ENCODE results near the gene ANK2.
A peak's percentile ranks its signal among the peaks of the same experiment; 100 is the strongest.

Gene ANK2

DNA sequence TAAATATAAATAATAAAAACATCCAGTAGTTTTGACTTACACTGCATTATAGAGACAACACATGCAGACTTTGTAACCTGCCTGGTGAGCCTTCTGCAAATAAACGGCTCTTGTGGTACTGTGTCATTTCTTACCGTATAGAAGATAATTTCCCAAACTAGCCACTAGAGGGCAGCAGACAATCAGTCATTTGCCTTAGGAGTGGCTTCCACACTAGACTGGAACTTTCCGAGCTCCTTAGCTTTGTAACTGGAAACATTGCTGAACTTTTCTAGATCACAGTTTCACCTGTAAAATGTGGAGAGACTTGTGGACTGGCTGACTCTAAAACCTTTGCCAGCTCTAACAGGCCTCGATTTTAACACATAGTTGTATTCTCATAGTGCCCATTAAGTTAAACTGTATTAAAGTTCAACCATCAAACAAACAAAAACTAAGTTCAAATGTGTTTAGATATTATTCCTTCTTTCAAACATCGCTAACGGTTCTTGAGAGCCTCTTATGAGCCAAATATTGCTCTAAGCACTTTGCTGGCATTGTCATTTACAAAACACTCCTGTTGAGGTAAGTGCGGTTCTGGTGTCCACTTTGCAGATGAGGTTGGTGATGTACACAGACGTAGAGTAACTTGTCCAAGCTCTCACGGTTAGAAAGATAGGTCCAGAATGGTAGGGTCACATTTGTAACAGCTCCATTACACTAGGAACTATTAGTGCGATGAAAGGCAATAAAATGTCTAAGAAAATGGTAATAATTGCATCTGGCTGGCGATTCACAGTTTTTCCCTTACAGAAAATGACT, 345.5 kb downstream of the ANK2 start:
- DNase-seq (ENCODE audit: low read depth, low spot score), result peak; percentile 92

DNA sequence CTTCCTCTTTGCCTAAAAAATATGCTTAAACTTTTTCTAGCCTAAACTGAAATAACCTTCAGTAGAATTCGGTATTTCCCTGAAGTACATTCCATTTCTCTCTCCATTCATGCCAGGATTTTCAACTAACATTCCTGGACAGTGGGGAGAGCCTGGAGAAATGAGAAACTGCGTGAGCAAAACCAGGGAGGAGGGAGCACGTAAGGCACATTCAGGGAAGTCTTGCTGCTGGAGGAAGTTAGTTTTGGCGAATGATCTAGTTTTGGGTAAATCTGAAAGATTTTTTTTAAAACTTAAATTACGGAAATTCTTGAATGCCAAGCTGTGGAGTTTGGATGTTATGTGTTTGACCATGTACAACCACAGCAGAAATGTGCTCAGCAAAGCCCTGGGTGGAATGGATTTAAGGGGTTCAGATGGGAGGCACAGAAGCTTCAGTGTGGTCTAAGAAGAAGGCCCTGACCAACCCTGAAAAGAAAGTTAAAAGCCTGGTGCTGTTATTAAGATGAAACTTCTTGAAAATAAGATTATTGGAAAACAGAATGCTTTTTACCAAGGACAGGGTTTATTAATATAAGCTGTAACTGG, 347.8 kb downstream of the ANK2 start:
- peak; percentile 80 for DNase-seq (ENCODE audit: low read depth, low spot score)

DNA sequence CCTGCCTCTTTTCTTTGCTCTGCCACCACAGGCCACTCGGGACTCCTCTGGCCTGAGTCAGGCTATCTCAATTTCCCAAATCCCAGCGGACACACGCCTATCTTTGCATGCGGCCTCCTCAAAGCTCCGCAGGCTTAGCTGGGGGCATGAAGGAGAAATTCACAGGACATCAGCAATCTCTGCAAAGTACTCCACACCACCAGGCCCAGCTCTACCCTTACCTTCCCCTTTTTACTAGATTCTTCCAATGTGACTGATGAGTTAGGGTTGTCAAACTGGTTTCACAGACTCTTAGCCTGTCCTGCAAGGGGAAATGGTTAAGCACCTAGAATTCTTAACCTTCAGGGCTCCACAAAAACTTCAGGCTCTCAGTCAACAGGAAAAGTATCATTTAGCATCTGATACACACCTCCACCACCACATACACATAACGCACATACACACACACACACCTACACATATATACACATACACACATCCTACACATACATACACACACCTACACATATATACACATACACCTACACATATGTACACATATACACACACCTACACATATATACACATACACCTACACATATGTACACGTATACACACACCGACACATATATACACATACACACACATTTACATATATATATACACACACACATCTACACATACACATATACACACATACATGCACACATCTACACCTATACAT, 349.1 kb downstream of the ANK2 start:
- no peak for DNase-seq (ENCODE audit: low read depth, low spot score)

DNA sequence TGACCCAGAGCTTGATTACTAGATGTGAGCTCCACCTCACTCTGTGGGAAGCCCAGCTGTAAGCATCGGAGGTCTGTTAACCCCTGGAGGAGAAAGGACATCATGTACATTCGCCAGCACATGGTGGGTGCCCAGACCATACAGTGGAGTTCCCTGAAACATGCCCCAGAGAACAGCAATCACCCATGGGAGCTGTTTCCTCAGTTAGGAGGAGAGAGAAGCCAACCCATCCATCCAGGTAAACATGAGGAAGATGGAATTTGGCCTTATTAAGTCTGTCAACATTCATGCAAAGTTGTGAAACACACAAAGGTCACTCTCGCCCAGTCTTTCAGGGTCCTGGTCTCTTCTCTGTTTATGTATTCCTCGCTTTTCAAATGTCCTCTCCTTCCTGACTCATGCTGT, 354.7 kb downstream of the ANK2 start:
- no peak for DNase-seq (ENCODE audit: low read depth, low spot score)

DNA sequence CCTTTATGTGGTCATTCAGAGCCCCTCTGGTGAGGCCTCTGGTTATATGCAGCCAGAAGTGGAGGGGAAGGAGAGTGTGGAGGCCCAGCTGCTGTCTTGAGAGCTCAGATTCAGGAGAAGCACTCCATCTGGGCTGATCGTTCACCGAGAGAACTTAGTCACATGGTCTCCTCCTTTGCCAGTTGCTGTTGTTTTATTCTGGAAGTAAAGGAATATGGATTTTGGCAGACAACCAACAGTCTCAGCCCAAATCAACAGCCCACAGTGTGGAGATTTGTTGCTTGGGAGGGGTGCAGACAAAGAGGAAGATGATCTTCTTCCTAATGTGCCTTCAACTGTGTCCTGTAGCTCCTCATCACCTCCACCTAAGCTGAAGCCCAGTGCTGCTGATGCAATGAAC, 355.4 kb downstream of the ANK2 start:
- DNase-seq (ENCODE audit: low read depth, low spot score), result no peak

DNA sequence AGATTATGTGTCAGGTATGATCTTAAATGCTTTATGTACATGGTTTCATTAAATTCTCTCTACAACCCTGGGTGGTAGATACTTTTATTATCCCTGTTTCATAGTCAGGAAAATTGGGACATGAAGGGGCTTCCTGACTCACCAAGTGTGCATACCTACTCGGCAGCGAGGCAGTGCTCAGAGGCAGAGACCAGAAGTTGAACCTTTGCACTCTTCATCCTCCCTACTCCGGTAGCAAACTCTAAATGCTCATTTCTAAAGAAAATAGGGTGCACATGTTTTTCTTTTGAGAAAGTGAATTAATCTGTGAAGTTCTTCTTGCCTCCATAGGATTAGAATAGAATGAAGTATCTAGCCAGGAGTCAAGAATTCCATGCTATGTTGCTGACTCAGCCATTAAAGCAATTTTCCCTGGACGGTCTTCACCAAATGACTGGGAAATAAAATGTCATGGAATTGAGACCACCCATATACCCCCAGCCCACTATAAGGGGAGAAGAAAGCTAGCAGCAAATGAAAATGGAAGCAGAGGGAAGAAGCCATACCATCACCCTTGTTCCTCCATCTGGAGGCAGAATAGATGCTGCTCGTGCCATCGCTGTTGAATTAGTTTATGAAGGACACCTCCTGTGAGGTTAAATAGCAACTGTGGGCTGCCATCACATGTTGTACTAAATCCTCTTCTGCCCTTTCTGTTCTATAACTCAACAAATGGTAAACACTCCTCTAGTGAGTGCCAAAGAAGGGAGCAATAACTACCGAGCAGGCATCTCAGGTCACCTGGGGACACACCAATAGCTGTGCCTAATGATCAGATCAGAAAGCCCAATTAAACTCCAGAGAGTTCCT, 356.6 kb downstream of the ANK2 start:
- DNase-seq (ENCODE audit: low read depth, low spot score), result no peak

DNA sequence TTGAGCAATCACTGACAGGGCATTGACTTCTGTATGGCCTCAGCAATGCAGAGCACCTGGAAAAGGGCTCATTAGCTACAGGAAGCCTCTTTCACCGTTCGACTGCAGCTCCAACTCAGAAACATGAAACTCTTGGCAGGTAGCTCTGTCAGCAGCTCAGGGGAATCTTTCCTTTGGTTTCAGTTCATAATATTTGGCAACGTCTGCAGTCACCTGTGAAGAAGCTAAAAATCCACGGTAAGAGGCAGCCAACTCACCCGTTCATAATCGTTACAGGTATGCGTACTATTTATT, 357.2 kb downstream of the ANK2 start:
- DNase-seq (ENCODE audit: low read depth, low spot score), result no peak

DNA sequence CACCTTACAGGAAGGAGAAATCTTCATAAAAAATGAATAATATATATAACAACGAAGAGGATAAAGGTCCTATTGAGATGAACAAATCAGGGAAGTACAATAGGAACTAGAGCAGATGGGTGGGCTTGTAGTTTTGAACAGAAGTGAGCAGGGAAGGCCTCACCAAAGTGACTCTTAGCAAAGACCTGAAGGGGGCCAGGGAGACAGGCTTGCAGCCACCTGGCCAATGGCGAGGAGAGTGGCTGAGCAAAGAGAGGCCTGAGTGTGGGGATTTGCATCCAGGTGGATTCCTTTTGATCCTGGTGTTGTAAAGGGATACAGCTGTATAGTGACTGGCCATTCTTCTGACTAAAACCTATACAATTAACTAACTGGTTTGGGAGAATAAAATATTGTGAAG, 358.0 kb downstream of the ANK2 start:
- no peak for DNase-seq (ENCODE audit: low read depth, low spot score)

DNA sequence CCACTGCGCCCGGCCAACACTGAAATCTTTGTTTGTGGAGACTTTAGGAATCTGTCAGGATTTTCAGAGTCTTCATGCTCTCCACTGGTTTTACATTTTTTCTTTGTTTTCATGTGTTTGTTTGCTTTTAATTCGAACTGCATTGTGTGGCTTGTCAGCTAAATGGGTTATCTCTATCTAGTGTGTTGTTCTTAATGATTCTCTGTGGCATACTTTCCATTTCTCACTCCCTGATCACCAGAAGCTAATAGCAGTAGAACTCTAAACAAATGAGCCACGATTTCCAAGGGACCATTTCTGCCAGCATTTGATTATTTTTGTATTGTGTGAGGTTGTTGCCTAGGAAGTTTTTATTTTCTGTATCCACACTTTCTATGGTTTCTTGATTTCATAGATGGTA, 359.7 kb downstream of the ANK2 start:
- peak; percentile 43 for DNase-seq (ENCODE audit: low read depth, low spot score)

DNA sequence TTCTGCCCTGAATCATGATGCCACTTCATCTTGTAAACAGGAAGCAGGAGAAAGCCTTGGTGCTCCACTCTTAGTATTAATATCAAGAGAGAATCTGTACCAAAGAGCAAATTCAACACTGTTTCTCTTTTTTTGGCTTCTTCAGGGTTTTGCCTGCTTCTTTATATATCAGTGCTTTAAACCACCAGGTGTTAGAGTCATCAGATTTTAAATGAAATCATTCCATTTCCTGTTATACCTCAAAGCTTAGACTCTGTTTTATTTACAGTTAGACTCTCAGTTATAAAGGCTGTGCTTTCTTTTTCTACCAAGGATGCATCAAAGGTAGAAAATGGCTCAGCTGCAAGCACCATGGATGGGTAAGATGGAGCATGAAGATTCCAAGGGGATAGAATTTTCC, 361.2 kb downstream of the ANK2 start:
- no peak for DNase-seq (ENCODE audit: low read depth, low spot score)

DNA sequence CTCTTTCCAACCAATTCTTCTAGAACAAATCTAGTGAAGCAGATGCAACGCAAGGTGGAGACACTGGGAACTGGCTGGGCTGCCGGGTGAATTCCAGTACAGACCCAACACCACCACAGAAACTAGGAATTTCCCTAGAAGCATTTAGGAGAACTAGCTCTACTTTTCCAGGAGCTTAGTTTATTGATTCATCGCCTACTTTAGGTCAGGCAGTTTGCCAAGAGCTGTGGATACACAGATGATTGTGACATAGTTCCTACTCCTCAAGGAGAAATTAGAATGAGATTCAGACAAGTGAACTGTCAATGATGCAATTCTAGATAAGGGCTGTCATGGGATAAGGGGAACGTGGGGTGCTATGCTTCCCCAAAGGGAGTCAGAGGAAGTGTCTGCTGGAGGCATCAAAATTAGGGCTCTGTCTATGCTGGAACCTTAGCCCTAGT, 362.1 kb downstream of the ANK2 start:
- DNase-seq (ENCODE audit: low read depth, low spot score), result peak; percentile 85

DNA sequence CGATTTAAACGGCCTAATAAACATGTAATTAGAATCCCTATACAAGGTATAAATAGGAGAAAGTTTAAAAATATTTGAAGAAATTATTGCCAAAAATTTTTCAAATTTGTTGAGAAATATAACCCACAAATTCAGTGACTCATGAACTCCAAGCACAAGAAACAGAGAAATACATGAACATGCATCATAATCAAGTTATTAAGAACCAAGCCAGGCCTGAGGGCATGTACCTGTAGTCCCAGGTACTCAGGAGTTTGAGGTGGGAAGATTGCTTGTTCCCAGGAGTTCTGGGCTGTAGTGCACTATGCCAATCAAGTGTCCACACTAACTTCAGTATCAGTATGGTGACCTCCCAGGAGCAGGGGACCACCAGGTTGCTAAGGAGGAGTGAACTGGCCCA, 370.2 kb downstream of the ANK2 start:
- DNase-seq (ENCODE audit: low read depth, low spot score), result no peak

DNA sequence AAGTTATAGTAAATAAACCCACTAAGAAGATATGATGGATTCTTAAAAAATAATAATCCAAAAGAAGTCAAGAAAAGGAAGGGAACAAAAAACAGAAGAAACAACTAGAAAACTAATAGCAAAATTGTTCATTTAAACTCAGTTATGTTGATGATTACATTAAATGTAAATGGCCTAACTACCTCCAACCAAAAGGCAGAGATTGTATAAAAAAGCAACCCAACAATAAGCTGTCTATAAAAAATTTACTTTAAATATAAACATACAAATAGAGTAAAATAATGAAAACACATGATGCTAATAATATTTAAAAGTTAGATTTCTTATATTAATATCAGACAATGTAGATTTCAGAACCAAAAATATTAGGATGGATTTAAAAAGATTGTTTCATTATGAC, 371.5 kb downstream of the ANK2 start:
- no peak for DNase-seq (ENCODE audit: low read depth, low spot score)

DNA sequence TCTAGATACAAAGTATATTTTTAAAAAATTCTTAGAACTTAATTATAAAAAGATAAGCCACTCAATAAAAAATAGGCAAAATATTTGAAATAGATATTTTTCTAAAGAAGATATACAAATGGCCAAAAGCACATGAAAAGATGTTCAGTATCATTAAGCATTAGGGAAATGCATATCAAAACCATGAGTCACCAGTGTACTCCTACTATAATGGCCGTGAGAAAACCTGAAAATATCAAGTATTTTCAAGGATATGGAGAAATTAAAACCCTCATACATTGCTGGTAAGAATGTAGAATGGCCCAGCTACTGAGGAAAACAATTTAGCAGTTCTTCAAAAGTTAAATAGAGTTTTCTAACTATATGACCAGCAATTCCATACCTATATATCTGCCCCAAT, 374.2 kb downstream of the ANK2 start:
- no peak for DNase-seq (ENCODE audit: low read depth, low spot score)

DNA sequence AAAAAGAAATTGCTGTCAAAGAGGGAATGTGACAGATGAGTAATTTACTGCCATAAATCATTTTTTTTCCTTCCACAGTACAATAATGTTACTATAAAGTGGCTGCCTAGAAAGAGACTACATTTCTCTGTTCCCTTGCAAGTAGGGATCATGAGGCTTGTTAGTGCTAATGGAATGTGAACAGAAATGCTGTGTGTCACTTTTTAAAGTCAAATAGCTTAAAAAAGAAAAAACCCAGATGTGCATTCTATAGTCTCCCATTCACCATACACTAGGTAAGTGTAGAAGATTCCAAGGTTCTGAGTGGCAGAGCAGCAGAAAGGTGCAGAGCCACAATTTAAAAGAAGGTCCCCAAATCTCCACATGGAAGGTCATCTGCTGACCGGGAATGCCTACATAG, 383.7 kb downstream of the ANK2 start:
- DNase-seq (ENCODE audit: low read depth, low spot score), result no peak

Data from astrocyte of the hippocampus (primary cell).